Measurements from ENCODE around the gene PDE4D. TPM values are rescaled to one million over a fixed set of nuclear protein-coding genes. Genes with fewer than 3 reads are reported as not detected.

The PDE4D gene
- total and polyA plus RNA-seq, 2 donors (not counting 1 experiment from before 2014, with no cell fraction given), result 14.9 to 171 TPM

- no peaks in the 10 kb centered on the region for H3K4me1 Mint-ChIP-seq
- whole genome bisulfite sequencing (ENCODE audit: insufficient coverage), result no CpG with 5 or more reads among the region's 1 CpG
- H3K27me3 Mint-ChIP-seq, result peaks cover 3% of the 10 kb centered on the region
Observed at GRCh38 chr5:59826996-59827395, 66.5 kb downstream of the PDE4D start.

GRCh38 chr5:59823420-59823819 is 70.1 kb downstream of the PDE4D start:
- H3K4me1 ChIP-seq (ENCODE audit: control insufficient read depth in 2 of 2, insufficient read depth in 2 of 2, low read length in 2 of 2), result no peaks in the 10 kb centered on the region
- no peak overlapping the region for H3K27ac Mint-ChIP-seq
- H4K20me1 ChIP-seq (ENCODE audit: control insufficient read depth, insufficient read depth, low read length, poor library complexity, severe bottlenecking), result no peaks in the 10 kb centered on the region
- no peaks in the 10 kb centered on the region for H3K9me3 Mint-ChIP-seq (ENCODE audit: insufficient read depth)
- H3K4me1 Mint-ChIP-seq, result no peaks in the 10 kb centered on the region
- no peak overlapping the region for H3K4me2 ChIP-seq (replicated peaks; ENCODE audit: low read depth, low read length, poor library complexity, severe bottlenecking)
- DNase-seq (no peak), ATAC-seq (ENCODE audit: low read depth) (no peak)
- POLR2A ChIA-PET, result no interaction called here
- H2AFZ ChIP-seq (ENCODE audit: insufficient read depth, low read depth, low read length, poor library complexity, severe bottlenecking), result no peak overlapping the region
- 100% methylated on average over 1 of the region's 2 CpGs for WGBS (ENCODE audit: insufficient coverage)
- peaks cover 13% of the 10 kb centered on the region for H3K27me3 Mint-ChIP-seq
- H3K4me3 ChIP-seq (ENCODE audit: control extremely low read depth in 1 of 5, extremely low read depth in 1 of 5, insufficient read depth in 1 of 5, low read depth in 2 of 5, low read length in 4 of 5), result no peak overlapping the region
- TF ChIP-seq EZH2 (IDR thresholded peaks at IDR 0.05; ENCODE audit: borderline replicate concordance, insufficient read depth, low read depth, low read length, poor library complexity, severe bottlenecking), result no peak
- TF ChIP-seq, protein P1, sequence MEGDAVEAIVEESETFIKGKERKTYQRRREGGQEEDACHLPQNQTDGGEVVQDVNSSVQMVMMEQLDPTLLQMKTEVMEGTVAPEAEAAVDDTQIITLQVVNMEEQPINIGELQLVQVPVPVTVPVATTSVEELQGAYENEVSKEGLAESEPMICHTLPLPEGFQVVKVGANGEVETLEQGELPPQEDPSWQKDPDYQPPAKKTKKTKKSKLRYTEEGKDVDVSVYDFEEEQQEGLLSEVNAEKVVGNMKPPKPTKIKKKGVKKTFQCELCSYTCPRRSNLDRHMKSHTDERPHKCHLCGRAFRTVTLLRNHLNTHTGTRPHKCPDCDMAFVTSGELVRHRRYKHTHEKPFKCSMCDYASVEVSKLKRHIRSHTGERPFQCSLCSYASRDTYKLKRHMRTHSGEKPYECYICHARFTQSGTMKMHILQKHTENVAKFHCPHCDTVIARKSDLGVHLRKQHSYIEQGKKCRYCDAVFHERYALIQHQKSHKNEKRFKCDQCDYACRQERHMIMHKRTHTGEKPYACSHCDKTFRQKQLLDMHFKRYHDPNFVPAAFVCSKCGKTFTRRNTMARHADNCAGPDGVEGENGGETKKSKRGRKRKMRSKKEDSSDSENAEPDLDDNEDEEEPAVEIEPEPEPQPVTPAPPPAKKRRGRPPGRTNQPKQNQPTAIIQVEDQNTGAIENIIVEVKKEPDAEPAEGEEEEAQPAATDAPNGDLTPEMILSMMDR (IDR thresholded peaks at IDR 0.05), result no peak
- CTCF ChIA-PET, result interaction anchor here (0.9 to 1.0 kb wide), 2 partner anchors 12 to 14 kb away, joined by 3 to 4 read pairs; no protein-coding TSS in a partner anchor
- no peaks in the 10 kb centered on the region for H3K9me3 ChIP-seq (ENCODE audit: control extremely low read depth in 1 of 3, control insufficient read depth in 2 of 3, insufficient read depth in 1 of 3, low read length in 2 of 3)
- H3K36me3 ChIP-seq (replicated peaks in 1 of 2; ENCODE audit: control extremely low read depth in 1 of 2, control insufficient read depth in 1 of 2, extremely low read depth in 1 of 2, insufficient read depth in 2 of 2, low read length in 1 of 2), result no peaks in the 10 kb centered on the region
- H3K4me3 Mint-ChIP-seq, result no peak overlapping the region
- no peak overlapping the region for H3K9ac ChIP-seq (ENCODE audit: low read length)
- intact Hi-C loops (cut with micrococcal nuclease), result no loop called here
- H3K27me3 ChIP-seq (replicated peaks in 1 of 4; ENCODE audit: control extremely low read depth in 1 of 4, control insufficient read depth in 3 of 4, insufficient read depth in 4 of 4, low read length in 3 of 4), result no peaks in the 10 kb centered on the region
- no peaks in the 10 kb centered on the region for H3K79me2 ChIP-seq (ENCODE audit: control insufficient read depth, insufficient read depth, low read length)
- H3K27ac ChIP-seq (ENCODE audit: low read length in 2 of 2), result no peak overlapping the region

More at GRCh38 chr5:59826996-59827395, 66.5 kb downstream of the PDE4D start:
- Histone ChIP-seq H3K4me3 (ENCODE audit: control extremely low read depth in 1 of 5, extremely low read depth in 1 of 5, insufficient read depth in 1 of 5, low read depth in 2 of 5, low read length in 4 of 5) (no peak overlapping the region), H3K9ac (ENCODE audit: low read length) (no peak overlapping the region), H3K27ac (ENCODE audit: low read length in 2 of 2) (no peak overlapping the region), H3K27me3 (replicated peaks in 1 of 4; ENCODE audit: control extremely low read depth in 1 of 4, control insufficient read depth in 3 of 4, insufficient read depth in 4 of 4, low read length in 3 of 4) (no peaks in the 10 kb centered on the region), H3K9me3 (ENCODE audit: control extremely low read depth in 1 of 3, control insufficient read depth in 2 of 3, insufficient read depth in 1 of 3, low read length in 2 of 3) (no peaks in the 10 kb centered on the region), H2AFZ (ENCODE audit: insufficient read depth, low read depth, low read length, poor library complexity, severe bottlenecking) (no peak overlapping the region), H3K4me1 (ENCODE audit: control insufficient read depth in 2 of 2, insufficient read depth in 2 of 2, low read length in 2 of 2) (no peaks in the 10 kb centered on the region), H3K79me2 (ENCODE audit: control insufficient read depth, insufficient read depth, low read length) (no peaks in the 10 kb centered on the region), H3K36me3 (replicated peaks in 1 of 2; ENCODE audit: control extremely low read depth in 1 of 2, control insufficient read depth in 1 of 2, extremely low read depth in 1 of 2, insufficient read depth in 2 of 2, low read length in 1 of 2) (no peaks in the 10 kb centered on the region), H3K4me2 (replicated peaks; ENCODE audit: low read depth, low read length, poor library complexity, severe bottlenecking) (no peak overlapping the region), H4K20me1 (ENCODE audit: control insufficient read depth, insufficient read depth, low read length, poor library complexity, severe bottlenecking) (no peaks in the 10 kb centered on the region)
- no peaks in the 10 kb centered on the region for H3K9me3 Mint-ChIP-seq (ENCODE audit: insufficient read depth)
- no peak overlapping the region for H3K4me3 Mint-ChIP-seq
- ATAC-seq (ENCODE audit: low read depth), result no peak
- no peak for DNase-seq
- CTCF ChIA-PET, result no interaction called here
- no peak overlapping the region for H3K27ac Mint-ChIP-seq
- intact Hi-C loops (cut with micrococcal nuclease), result no loop called here
- TF ChIP-seq, protein P1 (IDR thresholded peaks at IDR 0.05), result no peak
- no peak for TF ChIP-seq EZH2 (IDR thresholded peaks at IDR 0.05; ENCODE audit: borderline replicate concordance, insufficient read depth, low read depth, low read length, poor library complexity, severe bottlenecking)
- POLR2A ChIA-PET, result no interaction called here
